Central memory CD8-positive, alpha-beta T cell (primary cell): ENCODE data around the gene TMEM17.

Source experiments
- ATAC-seq: fragments of 150-1000 bp; cut with Tn5 transposase; replicated peaks from 2 replicates; pipeline ENCODE4 v1.10.0; 2022; ENCODE audit warnings: mild to moderate bottlenecking, moderate FRiP score, moderate number of reproducible peaks; ENCODE audit not compliant: poor library complexity, severe bottlenecking; ENCODE audit errors: extremely low read depth
- DNase-seq, 2 donors: peaks; one replicate each; pipeline ENCODE4 v3.0.0; 2021; ENCODE audit warnings: low spot score in 2 of 2
- H3K27ac Mint-ChIP-seq: one replicate; pipeline ENCODE4 v1.8.0; 2022; ENCODE audit warnings: low read depth, mild to moderate bottlenecking, moderate library complexity, mixed read lengths
- H3K27me3 Mint-ChIP-seq: one replicate; pipeline ENCODE4 v1.8.0; 2022; ENCODE audit warnings: mixed read lengths
- H3K36me3 Mint-ChIP-seq: one replicate; pipeline ENCODE4 v1.8.0; 2022; ENCODE audit warnings: mild to moderate bottlenecking, moderate library complexity, mixed read lengths; ENCODE audit not compliant: insufficient read depth
- H3K4me1 Mint-ChIP-seq: one replicate; pipeline ENCODE4 v1.8.0; 2022; ENCODE audit warnings: mixed read lengths
- H3K4me3 Mint-ChIP-seq: one replicate; pipeline ENCODE4 v1.8.0; 2022; ENCODE audit warnings: mild to moderate bottlenecking, moderate library complexity, mixed read lengths
- H3K9me3 Mint-ChIP-seq: one replicate; pipeline ENCODE4 v1.8.0; 2022; ENCODE audit warnings: mixed read lengths

Gene TMEM17

DNA sequence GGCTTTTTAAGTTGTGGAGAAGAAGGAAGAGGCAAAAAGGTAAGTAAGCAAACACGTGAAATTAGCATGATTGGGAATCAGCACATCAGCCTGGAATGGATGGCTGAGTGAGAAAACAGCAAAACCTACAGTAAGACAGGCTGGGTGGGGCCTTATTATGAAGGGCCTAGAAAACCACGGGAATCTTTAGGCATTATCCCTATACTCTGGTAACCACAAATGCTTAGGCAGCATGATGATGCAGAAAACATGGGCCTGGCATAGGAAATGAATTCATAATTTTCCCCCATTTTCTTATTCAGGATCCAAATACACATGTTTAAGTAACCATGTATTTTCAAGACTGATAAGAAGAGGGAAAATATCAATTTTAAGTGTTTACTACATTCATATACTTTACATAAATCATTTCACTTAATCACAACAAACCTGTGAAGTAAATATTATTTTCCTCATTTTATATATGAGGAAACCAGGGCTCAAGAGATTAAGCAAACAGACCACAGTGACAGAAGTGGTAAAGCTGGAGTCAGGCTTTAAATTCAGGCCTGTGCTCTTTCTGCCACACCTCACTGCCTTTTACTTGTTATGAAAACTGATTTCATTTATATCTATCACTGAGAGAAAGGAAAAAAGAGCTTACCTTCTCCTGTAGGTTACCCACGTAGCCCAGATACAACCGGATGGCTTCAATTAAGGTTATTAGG is 4.0 kb downstream of the TMEM17 start:
- H3K27ac Mint-ChIP-seq: peak overlapping the region; percentile 3
- H3K4me3 Mint-ChIP-seq: no peak overlapping the region
- DNase-seq (no peak), ATAC-seq (no peak)
- H3K36me3 Mint-ChIP-seq: no peaks in the 10 kb centered on the region
- H3K9me3 Mint-ChIP-seq: no peaks in the 10 kb centered on the region
- no peaks in the 10 kb centered on the region for H3K27me3 Mint-ChIP-seq
- H3K4me1 Mint-ChIP-seq: peaks cover 12% of the 10 kb centered on the region

GRCh38 chr2:62501069-62501468 is 4.9 kb downstream of the TMEM17 start:
- Mint-ChIP-seq H3K4me3 (no peak overlapping the region), H3K4me1 (peaks cover 6% of the 10 kb centered on the region), H3K9me3 (no peaks in the 10 kb centered on the region), H3K27me3 (no peaks in the 10 kb centered on the region), H3K36me3 (no peaks in the 10 kb centered on the region), H3K27ac (peak overlapping the region; percentile 3)
- ATAC-seq (no peak), DNase-seq (no peak)

GRCh38 chr2:62499430-62500060 is 6.5 kb downstream of the TMEM17 start:
- no peaks in the 10 kb centered on the region for H3K4me1 Mint-ChIP-seq
- no peaks in the 10 kb centered on the region for H3K9me3 Mint-ChIP-seq
- ATAC-seq (no peak), DNase-seq (no peak)
- H3K27ac Mint-ChIP-seq: no peak overlapping the region
- no peaks in the 10 kb centered on the region for H3K27me3 Mint-ChIP-seq
- H3K36me3 Mint-ChIP-seq: no peaks in the 10 kb centered on the region
- no peak overlapping the region for H3K4me3 Mint-ChIP-seq

- Mint-ChIP-seq H3K4me3 (no peak overlapping the region), H3K9me3 (no peaks in the 10 kb centered on the region), H3K27me3 (no peaks in the 10 kb centered on the region), H3K4me1 (no peaks in the 10 kb centered on the region), H3K36me3 (no peaks in the 10 kb centered on the region), H3K27ac (no peak overlapping the region)
- ATAC-seq (no peak), DNase-seq (no peak)
Observed at GRCh38 chr2:62498739-62499138, 7.3 kb downstream of the TMEM17 start.

GRCh38 chr2:62495761-62496160 is 10.2 kb downstream of the TMEM17 start:
- Mint-ChIP-seq H3K27me3 (no peaks in the 10 kb centered on the region), H3K4me1 (no peaks in the 10 kb centered on the region), H3K4me3 (no peak overlapping the region), H3K27ac (no peak overlapping the region), H3K9me3 (no peaks in the 10 kb centered on the region), H3K36me3 (no peaks in the 10 kb centered on the region)
- DNase-seq: no peak
- no peak for ATAC-seq

- H3K27me3 Mint-ChIP-seq: no peaks in the 10 kb centered on the region
- no peak overlapping the region for H3K4me3 Mint-ChIP-seq
- ATAC-seq (no peak), DNase-seq (no peak)
- H3K36me3 Mint-ChIP-seq: no peaks in the 10 kb centered on the region
- no peak overlapping the region for H3K27ac Mint-ChIP-seq
- H3K4me1 Mint-ChIP-seq: no peaks in the 10 kb centered on the region
- no peaks in the 10 kb centered on the region for H3K9me3 Mint-ChIP-seq
Observed at GRCh38 chr2:62492048-62492447, 13.9 kb downstream of the TMEM17 start.

- ATAC-seq: no peak
- H3K27me3 Mint-ChIP-seq: peaks cover 7% of the 10 kb centered on the region
- no peak overlapping the region for H3K27ac Mint-ChIP-seq
- no peaks in the 10 kb centered on the region for H3K4me1 Mint-ChIP-seq
- H3K9me3 Mint-ChIP-seq: no peaks in the 10 kb centered on the region
- H3K4me3 Mint-ChIP-seq: no peak overlapping the region
- H3K36me3 Mint-ChIP-seq: no peaks in the 10 kb centered on the region
- DNase-seq: no peak
Observed at GRCh38 chr2:62489702-62490101, 16.3 kb downstream of the TMEM17 start.

DNA sequence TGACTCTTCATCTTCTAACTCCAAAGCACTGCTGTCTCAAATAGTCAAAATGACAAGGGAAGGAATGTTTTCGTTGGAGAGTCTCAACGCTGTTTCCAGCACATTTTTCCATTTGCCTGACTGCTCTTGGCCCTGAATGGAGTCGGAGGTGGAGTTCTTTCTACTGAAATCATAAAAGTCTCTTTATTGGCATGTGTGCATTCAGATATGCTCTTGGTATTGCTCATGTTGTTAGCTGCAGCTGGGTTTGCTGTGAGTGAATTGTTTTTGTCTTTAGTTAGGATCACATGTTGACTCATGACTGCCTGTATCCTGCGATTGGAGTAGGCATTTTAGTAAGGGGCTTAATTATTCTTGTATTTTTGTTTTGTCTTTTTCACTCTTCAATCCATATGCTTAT is 16.8 kb downstream of the TMEM17 start:
- ATAC-seq (no peak), DNase-seq (no peak)
- no peak overlapping the region for H3K27ac Mint-ChIP-seq
- no peaks in the 10 kb centered on the region for H3K36me3 Mint-ChIP-seq
- H3K4me3 Mint-ChIP-seq: no peak overlapping the region
- no peaks in the 10 kb centered on the region for H3K4me1 Mint-ChIP-seq
- H3K9me3 Mint-ChIP-seq: no peaks in the 10 kb centered on the region
- H3K27me3 Mint-ChIP-seq: peaks cover 7% of the 10 kb centered on the region

GRCh38 chr2:62486439-62486765 is 19.6 kb downstream of the TMEM17 start:
- DNase-seq (no peak), ATAC-seq (no peak)
- no peak overlapping the region for H3K4me3 Mint-ChIP-seq
- H3K9me3 Mint-ChIP-seq: no peaks in the 10 kb centered on the region
- H3K27ac Mint-ChIP-seq: no peak overlapping the region
- H3K4me1 Mint-ChIP-seq: no peaks in the 10 kb centered on the region
- no peaks in the 10 kb centered on the region for H3K36me3 Mint-ChIP-seq
- peaks cover 7% of the 10 kb centered on the region for H3K27me3 Mint-ChIP-seq

DNA sequence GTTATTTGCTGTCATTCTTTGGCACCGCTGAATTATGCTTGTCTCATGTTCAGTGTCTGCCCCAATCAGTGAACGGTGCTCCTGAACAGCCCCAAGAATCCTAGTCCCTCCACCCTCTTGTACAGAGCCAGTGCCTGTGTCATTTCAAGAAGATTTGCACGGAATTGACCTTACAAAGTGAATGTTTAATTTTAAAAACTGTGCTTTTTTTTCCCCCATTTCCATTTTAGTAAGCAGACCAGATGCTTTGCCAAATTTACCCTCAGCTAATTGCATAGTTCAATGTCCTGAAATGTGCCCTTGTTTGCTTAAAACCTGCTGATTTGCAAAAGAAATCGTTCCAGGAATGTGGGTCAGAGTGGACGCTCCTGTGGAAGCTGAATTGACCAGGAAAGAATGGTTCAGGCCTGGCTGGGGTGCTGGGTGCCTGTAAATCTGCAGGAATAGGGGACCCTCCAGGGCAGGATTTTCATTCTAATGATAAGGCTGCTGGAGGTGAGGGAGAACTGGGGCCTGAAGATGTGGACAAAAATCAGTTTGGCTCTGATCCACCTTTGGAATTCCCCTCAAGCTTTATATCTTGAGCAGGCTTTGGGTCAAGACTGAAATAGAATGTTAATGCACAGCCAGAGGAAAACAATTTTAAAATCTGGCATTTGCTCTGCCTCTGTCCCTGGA is 20.1 kb downstream of the TMEM17 start:
- Mint-ChIP-seq H3K27ac (no peak overlapping the region), H3K27me3 (peaks cover 7% of the 10 kb centered on the region), H3K4me3 (no peak overlapping the region), H3K36me3 (no peaks in the 10 kb centered on the region), H3K4me1 (no peaks in the 10 kb centered on the region), H3K9me3 (no peaks in the 10 kb centered on the region)
- no peak for DNase-seq
- no peak for ATAC-seq

- no peak overlapping the region for H3K4me3 Mint-ChIP-seq
- H3K4me1 Mint-ChIP-seq: no peaks in the 10 kb centered on the region
- H3K9me3 Mint-ChIP-seq: no peaks in the 10 kb centered on the region
- no peak for DNase-seq
- no peaks in the 10 kb centered on the region for H3K36me3 Mint-ChIP-seq
- H3K27ac Mint-ChIP-seq: no peak overlapping the region
- peaks cover 7% of the 10 kb centered on the region for H3K27me3 Mint-ChIP-seq
- ATAC-seq: no peak
Observed at GRCh38 chr2:62482558-62483352, 23.2 kb downstream of the TMEM17 start.

- ATAC-seq (no peak), DNase-seq (no peak)
- Mint-ChIP-seq H3K4me3 (no peak overlapping the region), H3K27me3 (no peaks in the 10 kb centered on the region), H3K9me3 (no peaks in the 10 kb centered on the region), H3K4me1 (peaks cover 20% of the 10 kb centered on the region), H3K36me3 (no peaks in the 10 kb centered on the region), H3K27ac (no peak overlapping the region)
Observed at GRCh38 chr2:62479917-62480316, 26.1 kb downstream of the TMEM17 start.
